K562 (cell line): ENCODE measurements around the gene CPEB1. TPM values are rescaled to one million over a fixed set of nuclear protein-coding genes. Genes with fewer than 3 reads are reported as not detected.

Source experiments
- ATF1 ChIP-seq, 2 experiments: fragments of 450-650 bp in 1 of 2; IDR thresholded peaks; 2 replicates each; pipeline ENCODE4 v1.6.1; 2016; ENCODE audit warnings: missing compliant biosample characterization in 1 of 2, missing genetic modification characterization in 1 of 2
- KLF1 ChIP-seq: fragments of 450-650 bp; IDR thresholded peaks from 2 replicates; pipeline ENCODE4 v1.6.1; 2016; ENCODE audit warnings: missing genetic modification characterization, missing compliant biosample characterization
- MYC ChIP-seq, 2 experiments: fragments of 250-450 bp in 1 of 2; sonication (Bioruptor Pico) in 1 of 2; IDR thresholded peaks; 2 replicates each; pipeline versions ENCODE4 v1.5.1 to v1.6.1; 2012 to 2021; ENCODE audit warnings: low read depth in 2 of 2, borderline replicate concordance in 1 of 2, improper control_type of control experiment in 1 of 2, low read length in 1 of 2, mild to moderate bottlenecking in 1 of 2, moderate library complexity in 1 of 2
- NCOA6 ChIP-seq: fragments of 450-650 bp; IDR thresholded peaks from 2 replicates; pipeline ENCODE4 v1.6.1; 2017; ENCODE audit warnings: mild to moderate bottlenecking
- NFE2L1 ChIP-seq: fragments of 450-650 bp; IDR thresholded peaks from 2 replicates; pipeline ENCODE4 v1.6.1; 2016; ENCODE audit warnings: missing genetic modification characterization, low read depth, mild to moderate bottlenecking, missing compliant biosample characterization, moderate library complexity, borderline replicate concordance
- NUFIP1 ChIP-seq: fragments of 450-650 bp; IDR thresholded peaks from 2 replicates; pipeline ENCODE4 v1.6.1; 2018; ENCODE audit not compliant: partially characterized antibody
- PTTG1 ChIP-seq: fragments of 450-650 bp; IDR thresholded peaks from 2 replicates; pipeline ENCODE4 v1.6.1; 2016; ENCODE audit warnings: low read depth, mild to moderate bottlenecking, missing genetic modification characterization, missing compliant biosample characterization
- SMARCB1 ChIP-seq: IDR thresholded peaks from 2 replicates; pipeline ENCODE4 v1.6.1; 2011; ENCODE audit warnings: improper control_type of control experiment, low read depth; ENCODE audit not compliant: insufficient read length
- SP2 ChIP-seq: IDR thresholded peaks from 2 replicates; pipeline ENCODE4 v1.6.1; 2011; ENCODE audit warnings: mild to moderate bottlenecking, low read depth, low read length, moderate library complexity; ENCODE audit not compliant: poor library complexity, severe bottlenecking; ENCODE audit errors: extremely low read depth
- STAG1 ChIP-seq: sonication (generic); formaldehyde crosslinking; IDR thresholded peaks from 2 replicates; pipeline ENCODE4 v1.5.0; 2020; ENCODE audit warnings: missing genetic modification reagents, borderline replicate concordance
- ZBED1 ChIP-seq: IDR thresholded peaks from 2 replicates; pipeline ENCODE4 v1.6.1; 2014
- ZNF668 ChIP-seq: fragments of 250-450 bp; sonication (Bioruptor Pico); IDR thresholded peaks from 2 replicates; pipeline ENCODE4 v1.8.0; 2022; ENCODE audit warnings: mild to moderate bottlenecking, inconsistent platforms
- ZNF77 ChIP-seq: fragments of 250-450 bp; sonication (Bioruptor Pico); IDR thresholded peaks from 2 replicates; pipeline ENCODE4 v1.5.0; 2020
- polyA plus RNA-seq, 8 experiments: library from polyadenylated mRNA; depleted of rRNA in 4 of 8; stranded (reverse) in 5 of 8; unstranded in 3 of 8; fragments of >200 nt; fragmentation: Nextera tagmentation in 2 of 8; fragmentation: Illumina TruSeq in 1 of 8; extraction: Ambion mirVana in 2 of 8; extraction: Trizol in 1 of 8; gene quantifications; 2 replicates each; pipeline versions ENCODE4 v1.2.1 to v1.2.3, GENCODE V29; 2011 to 2014; ENCODE audit warnings: inconsistent platforms in 1 of 8, missing spikeins in 1 of 8
- total RNA-seq, 7 experiments: library from RNA; depleted of rRNA in 6 of 7; stranded (reverse); fragments of >200 nt in 6 of 7; fragmentation: Illumina TruSeq in 2 of 7; extraction: Trizol in 2 of 7; gene quantifications; 2 replicates each; pipeline versions ENCODE4 v1.2.1 to v1.2.3, GENCODE V29; 2011 to 2021; ENCODE audit warnings: low replicate concordance in 1 of 7
- TF ChIP-seq, protein P1 (sequence below), 3 experiments: fragments of 200-800 bp in 1 of 3; fragments of 250-450 bp in 1 of 3; fragments of 450-650 bp in 1 of 3; sonication (Bioruptor Pico) in 1 of 3; sonication (Bioruptor generic) in 1 of 3; formaldehyde crosslinking in 1 of 3; IDR thresholded peaks; 2 replicates each; pipeline versions ENCODE4 v1.6.1 to v1.8.0; 2016 to 2022; ENCODE audit warnings: mild to moderate bottlenecking in 2 of 3, missing genetic modification characterization in 2 of 3, missing compliant biosample characterization in 1 of 3, moderate library complexity in 1 of 3
- TF ChIP-seq, protein P2 (sequence below): sonication (generic); formaldehyde crosslinking; IDR thresholded peaks from 2 replicates; pipeline ENCODE4 v1.8.1; 2023; ENCODE audit warnings: mild to moderate bottlenecking, missing genetic modification reagents
- TF ChIP-seq, protein P3 (sequence below): sonication (generic); formaldehyde crosslinking; IDR thresholded peaks from 2 replicates; pipeline ENCODE4 v1.8.0; 2022; ENCODE audit warnings: mild to moderate bottlenecking, missing genetic modification reagents

Gene CPEB1
- total and polyA plus RNA-seq, 9 of the 15 experiments (the other 6 are each of a cell fraction or from before 2014, with no cell fraction given), result 2.2 to 13.4 (median 9.7) TPM

DNA sequence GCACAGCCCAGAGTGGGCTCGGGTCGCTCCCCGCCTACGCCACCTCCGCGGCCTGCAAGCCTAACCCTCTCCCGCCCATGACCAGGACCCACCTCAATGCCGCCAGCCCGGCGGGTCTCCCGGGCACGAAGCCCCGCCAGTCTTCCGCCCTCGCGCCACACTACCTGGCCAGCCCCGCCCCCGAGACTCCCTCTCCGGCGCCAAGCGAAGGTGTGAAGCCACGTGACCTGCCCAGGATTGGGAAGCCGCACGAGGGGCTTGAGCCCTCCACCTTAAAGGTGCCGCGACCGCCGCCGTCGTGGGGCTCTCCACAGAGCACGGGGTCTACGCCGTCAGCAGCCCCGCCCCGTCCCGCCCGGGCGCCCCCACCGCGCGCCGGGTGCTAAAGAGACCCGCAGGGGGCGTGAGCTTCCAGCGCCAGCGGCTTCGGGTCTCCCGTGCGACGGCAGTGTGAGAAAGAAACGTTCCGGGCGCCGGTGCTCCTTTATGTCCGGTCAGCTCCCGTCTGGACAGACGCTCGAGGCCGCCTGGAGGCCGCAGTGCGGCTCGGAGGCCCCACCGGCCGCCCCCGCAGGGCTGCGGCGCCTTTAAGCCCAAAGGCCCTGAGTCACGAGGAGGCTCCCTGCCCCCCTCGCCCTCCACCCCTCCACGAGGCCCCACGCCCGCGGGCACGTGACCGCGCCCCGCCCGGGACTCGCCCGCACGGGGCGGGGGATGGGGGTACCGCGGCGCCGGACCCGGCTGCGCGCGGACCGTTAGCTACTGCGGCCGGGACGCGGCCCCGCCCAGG lies at the start of gene CPEB1 (continued):
- TF ChIP-seq, protein P1, sequence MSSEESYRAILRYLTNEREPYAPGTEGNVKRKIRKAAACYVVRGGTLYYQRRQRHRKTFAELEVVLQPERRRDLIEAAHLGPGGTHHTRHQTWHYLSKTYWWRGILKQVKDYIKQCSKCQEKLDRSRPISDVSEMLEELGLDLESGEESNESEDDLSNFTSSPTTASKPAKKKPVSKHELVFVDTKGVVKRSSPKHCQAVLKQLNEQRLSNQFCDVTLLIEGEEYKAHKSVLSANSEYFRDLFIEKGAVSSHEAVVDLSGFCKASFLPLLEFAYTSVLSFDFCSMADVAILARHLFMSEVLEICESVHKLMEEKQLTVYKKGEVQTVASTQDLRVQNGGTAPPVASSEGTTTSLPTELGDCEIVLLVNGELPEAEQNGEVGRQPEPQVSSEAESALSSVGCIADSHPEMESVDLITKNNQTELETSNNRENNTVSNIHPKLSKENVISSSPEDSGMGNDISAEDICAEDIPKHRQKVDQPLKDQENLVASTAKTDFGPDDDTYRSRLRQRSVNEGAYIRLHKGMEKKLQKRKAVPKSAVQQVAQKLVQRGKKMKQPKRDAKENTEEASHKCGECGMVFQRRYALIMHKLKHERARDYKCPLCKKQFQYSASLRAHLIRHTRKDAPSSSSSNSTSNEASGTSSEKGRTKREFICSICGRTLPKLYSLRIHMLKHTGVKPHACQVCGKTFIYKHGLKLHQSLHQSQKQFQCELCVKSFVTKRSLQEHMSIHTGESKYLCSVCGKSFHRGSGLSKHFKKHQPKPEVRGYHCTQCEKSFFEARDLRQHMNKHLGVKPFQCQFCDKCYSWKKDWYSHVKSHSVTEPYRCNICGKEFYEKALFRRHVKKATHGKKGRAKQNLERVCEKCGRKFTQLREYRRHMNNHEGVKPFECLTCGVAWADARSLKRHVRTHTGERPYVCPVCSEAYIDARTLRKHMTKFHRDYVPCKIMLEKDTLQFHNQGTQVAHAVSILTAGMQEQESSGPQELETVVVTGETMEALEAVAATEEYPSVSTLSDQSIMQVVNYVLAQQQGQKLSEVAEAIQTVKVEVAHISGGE (CRISPR knock-in tag; IDR thresholded peaks at IDR 0.05), result peak in 2 of 3 experiments; percentile 77 to 97; a peak in 4 of 6 replicates
- TF ChIP-seq PTTG1 (tag) (no peak), SMARCB1 (no peak), KLF1 (peak; percentile 92), ATF1 (CRISPR knock-in tag; IDR thresholded peaks at IDR 0.05) (no peak), ATF1 (tag; IDR thresholded peaks at IDR 0.05) (peak; percentile 66), ZNF668 (no peak), ZBED1 (no peak), SP2 (no peak), NFE2L1 (tag) (no peak), STAG1 (CRISPR knock-in tag) (peak; percentile 37; the same call in 1 of the 2 replicates), MYC (IDR thresholded peaks at IDR 0.05; ENCODE audit: low read depth, low read length) (peak; percentile 86), MYC (CRISPR knock-in tag; IDR thresholded peaks at IDR 0.05; ENCODE audit: borderline replicate concordance, low read depth) (peak; percentile 67; the same call in 1 of the 2 replicates), ZNF77 (CRISPR knock-in tag) (no peak), NUFIP1 (no peak), NCOA6 (peak; percentile 85)
- TF ChIP-seq, protein P2, sequence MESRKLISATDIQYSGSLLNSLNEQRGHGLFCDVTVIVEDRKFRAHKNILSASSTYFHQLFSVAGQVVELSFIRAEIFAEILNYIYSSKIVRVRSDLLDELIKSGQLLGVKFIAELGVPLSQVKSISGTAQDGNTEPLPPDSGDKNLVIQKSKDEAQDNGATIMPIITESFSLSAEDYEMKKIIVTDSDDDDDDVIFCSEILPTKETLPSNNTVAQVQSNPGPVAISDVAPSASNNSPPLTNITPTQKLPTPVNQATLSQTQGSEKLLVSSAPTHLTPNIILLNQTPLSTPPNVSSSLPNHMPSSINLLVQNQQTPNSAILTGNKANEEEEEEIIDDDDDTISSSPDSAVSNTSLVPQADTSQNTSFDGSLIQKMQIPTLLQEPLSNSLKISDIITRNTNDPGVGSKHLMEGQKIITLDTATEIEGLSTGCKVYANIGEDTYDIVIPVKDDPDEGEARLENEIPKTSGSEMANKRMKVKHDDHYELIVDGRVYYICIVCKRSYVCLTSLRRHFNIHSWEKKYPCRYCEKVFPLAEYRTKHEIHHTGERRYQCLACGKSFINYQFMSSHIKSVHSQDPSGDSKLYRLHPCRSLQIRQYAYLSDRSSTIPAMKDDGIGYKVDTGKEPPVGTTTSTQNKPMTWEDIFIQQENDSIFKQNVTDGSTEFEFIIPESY (CRISPR knock-in tag), result 0 out of 2 replicates have a peak, but pooled peaks have one; percentile 2
- TF ChIP-seq, protein P3, sequence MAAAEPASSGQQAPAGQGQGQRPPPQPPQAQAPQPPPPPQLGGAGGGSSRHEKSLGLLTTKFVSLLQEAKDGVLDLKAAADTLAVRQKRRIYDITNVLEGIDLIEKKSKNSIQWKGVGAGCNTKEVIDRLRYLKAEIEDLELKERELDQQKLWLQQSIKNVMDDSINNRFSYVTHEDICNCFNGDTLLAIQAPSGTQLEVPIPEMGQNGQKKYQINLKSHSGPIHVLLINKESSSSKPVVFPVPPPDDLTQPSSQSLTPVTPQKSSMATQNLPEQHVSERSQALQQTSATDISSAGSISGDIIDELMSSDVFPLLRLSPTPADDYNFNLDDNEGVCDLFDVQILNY, result no peak; the same call in none of the 2 replicates
